Activated CD4-positive, alpha-beta T cell treated with anti-CD3 and anti-CD28 coated beads for 1 hour (primary cell): Measurements from ENCODE around the gene CEP350.

Experiments
- DNase-seq: peaks from one replicate; pipeline ENCODE4 v3.0.0-alpha.2; 2020

Gene CEP350

DNA sequence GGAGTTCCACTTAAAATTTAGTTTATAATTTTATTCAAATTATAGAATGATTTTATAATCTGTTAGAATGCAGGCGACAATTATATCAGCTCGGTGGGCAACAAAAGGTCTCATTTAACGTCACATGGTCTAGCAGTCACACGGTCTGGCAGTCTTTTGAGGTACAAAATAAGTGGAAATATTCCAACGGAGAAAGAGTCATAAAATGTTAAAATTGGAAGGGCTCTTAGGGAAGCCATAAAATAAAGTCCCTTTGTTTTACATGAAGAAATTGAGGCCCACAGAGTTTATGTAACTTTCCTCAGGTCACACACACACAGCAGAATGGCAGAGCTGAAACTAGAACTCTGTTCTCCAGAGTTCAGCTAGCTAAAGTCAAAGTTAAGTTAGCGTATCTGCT is 115.7 kb downstream of the CEP350 start:
- no peak for DNase-seq

DNA sequence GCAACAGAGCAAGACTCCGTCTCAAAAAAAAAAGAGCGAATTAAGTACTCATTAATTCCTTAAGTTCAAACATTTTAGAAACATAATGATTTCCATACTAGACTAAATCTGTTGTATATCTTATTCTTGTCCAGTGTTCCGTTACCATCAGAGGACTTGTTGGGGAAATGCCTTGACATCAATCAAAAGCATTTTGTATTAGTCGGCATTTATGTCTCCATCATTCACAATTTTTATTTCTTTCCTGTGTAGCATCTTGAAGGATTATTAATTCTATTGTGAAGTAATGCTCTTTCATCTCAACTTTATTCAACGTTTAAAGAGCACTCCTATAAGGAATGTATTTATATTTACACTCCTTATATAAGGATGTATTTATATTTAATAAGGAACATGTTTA is 117.1 kb downstream of the CEP350 start:
- no peak for DNase-seq

GRCh38 chr1:180080439-180080838 is 125.8 kb downstream of the CEP350 start:
- no peak for DNase-seq

- no peak for DNase-seq
Observed at GRCh38 chr1:180081474-180081873, 126.9 kb downstream of the CEP350 start.

GRCh38 chr1:180083164-180083563 is 128.6 kb downstream of the CEP350 start:
- no peak for DNase-seq

DNA sequence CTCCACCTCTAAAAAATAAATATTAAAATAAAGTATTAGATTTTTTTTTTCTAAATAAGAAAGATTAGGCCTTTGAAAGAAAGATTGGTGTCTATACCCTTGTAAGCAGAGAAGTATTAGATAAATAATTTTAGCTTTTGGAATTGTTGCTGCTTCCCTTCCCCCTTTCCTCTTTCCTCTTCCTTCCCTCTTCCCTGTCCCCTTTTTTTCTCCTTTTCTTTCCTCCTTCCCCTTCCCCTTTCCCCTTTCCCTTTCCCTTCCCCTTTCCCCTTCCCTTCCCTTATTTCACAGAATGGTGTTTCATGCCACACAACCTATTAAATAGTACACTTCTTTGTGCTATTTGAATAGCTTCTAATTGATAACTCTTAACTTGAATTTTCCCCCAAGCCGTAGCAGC is 130.3 kb downstream of the CEP350 start:
- DNase-seq, result no peak

GRCh38 chr1:180085331-180085730 is 130.7 kb downstream of the CEP350 start:
- DNase-seq, result no peak

- DNase-seq, result no peak
Observed at GRCh38 chr1:180092931-180093650, 138.5 kb downstream of the CEP350 start.

GRCh38 chr1:180094705-180095295 is 140.2 kb downstream of the CEP350 start:
- no peak for DNase-seq

- DNase-seq, result no peak
Observed at GRCh38 chr1:180096584-180097325, 142.1 kb downstream of the CEP350 start.

DNA sequence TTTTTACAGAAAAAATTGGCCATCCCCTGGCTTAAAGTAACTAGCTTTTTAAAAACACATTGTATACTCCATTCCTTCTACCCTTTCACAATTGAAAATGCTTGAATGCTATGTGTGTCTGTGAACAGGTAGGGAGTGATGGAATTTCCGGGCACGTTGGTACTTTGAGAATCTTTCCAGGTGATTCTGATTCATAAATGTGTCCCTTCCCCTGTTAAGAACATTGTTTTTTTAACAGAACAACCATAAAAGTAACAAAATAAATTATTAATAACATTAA is 142.7 kb downstream of the CEP350 start:
- DNase-seq, result no peak

DNA sequence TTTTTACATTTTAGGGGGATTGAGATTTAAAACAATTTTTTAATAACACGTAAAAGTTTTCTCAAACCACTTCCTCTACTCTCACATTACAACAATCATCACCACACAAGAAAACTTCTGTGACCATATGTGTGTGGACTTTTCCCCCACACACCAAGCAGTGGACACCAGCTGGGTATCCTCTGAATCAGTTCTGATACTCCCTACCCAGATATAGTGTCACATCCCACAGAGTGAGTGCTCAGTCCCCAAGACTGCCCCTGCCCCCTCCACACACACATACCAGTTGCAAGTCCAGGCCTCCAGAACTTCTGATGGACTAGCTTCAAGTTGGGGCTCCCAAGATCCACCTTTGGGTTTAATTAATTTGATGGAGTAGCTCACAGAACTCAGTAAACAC is 146.8 kb downstream of the CEP350 start:
- no peak for DNase-seq

DNA sequence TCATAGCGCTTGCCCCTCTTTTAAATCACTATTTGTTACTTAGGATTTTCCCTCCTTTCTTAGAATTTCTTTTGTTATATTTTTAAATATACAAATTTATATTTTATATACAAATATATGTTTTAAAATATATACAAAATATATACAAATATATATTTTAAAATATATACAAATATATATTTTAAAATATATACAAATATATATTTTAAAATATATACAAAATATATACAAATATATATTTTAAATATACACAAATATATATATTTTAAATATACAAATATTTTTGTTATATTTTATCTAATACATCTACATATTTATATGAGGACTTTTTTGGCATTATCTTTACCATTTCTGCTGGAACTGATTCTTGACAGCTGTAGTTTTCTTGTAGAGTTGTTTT is 149.2 kb downstream of the CEP350 start:
- DNase-seq, result no peak

DNA sequence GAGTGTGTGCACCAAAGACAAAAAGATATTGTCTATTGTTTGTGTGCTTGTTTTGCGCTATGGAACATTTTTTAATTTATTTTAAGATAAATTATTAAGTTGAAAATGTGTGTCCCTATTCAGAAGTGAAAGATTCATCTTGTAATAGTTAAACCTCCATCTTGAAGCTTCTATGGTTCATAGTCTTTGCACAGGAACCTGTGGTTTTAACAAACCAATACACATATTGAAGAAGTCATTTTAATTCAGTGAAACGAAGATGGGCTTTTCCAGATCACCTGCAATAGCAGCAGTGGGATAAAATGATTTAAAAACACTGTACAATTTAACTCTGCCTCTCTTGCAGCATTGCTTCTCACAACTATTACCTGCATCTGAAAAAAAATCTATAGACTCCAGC is 157.5 kb downstream of the CEP350 start:
- DNase-seq, result no peak

DNA sequence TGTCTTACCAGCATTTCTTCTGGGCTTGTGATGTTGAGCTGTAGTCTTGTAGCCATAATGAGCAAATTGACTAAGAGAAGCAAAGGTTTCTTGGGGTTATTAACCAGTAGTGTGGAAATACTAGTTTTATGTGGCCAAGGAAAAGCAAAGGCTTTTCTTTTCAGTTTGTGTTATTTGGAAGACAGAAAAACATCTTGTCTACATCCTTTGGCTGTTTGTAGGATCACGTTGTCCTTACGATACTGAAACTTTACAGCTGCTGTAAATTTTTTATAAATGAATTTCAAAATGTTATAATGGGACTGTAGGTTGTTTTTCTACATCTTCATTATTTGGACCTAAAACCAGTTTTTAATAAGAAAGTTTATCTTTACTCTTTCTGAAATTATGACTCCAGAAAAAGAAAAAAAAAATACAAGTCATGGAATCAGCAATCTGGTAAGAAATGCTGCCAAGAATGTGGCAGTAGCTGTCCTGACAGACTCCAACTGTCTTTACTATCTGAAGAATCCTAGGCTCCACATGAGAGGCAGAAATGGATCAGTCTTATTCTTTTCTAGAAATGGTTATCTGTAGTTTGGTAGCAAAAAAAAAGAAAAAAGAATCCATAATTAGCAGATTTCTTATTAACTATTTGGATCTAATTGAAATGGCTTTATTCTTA is 158.5 kb downstream of the CEP350 start:
- no peak for DNase-seq

- no peak for DNase-seq
Observed at GRCh38 chr1:180114396-180114945, 159.9 kb downstream of the CEP350 start.

GRCh38 chr1:180116964-180117763 is 162.6 kb downstream of the CEP350 start:
- no peak for DNase-seq

- no peak for DNase-seq
Observed at GRCh38 chr1:180117764-180118116, 163.1 kb downstream of the CEP350 start.

DNA sequence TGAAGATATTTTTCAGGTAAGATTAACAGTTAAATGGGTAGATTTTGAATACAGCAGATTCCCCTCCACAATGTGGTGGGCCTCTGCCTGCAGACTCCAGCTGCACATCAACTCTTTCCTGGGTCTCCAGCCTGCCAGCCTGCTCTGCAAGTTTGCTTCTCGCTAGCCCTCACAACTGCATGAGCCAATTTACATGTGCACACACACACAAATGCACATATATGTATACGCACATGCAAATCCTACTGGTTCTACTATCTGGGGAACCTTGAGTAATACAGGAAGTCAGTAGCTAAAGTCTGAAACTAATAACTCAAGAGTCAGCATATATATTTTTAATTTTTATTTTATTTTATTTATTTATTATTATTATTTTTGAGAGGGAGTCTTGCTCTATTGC is 165.2 kb downstream of the CEP350 start:
- no peak for DNase-seq

DNA sequence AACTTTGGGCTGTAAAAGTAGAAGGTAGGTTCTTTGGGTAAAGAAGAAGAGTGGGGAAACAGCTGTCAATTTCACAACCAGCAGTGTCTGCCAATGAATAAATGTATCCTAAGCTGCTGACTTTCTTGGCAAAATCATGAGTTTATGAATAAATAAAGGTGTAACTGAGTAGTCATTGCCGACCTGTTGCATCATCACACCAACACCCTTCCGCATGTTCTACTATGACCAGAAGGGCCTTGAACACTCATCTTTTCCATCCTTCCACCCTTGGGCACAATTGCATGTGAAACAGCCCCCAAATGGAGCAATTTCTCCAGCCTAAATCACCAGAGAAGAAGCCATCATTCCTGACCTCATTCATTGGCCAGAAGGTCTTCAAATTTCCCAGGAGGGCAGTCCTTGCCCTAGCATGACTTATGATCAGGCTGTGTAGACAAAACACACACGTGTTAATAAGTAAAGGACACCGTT is 168.9 kb downstream of the CEP350 start:
- DNase-seq, result no peak

DNA sequence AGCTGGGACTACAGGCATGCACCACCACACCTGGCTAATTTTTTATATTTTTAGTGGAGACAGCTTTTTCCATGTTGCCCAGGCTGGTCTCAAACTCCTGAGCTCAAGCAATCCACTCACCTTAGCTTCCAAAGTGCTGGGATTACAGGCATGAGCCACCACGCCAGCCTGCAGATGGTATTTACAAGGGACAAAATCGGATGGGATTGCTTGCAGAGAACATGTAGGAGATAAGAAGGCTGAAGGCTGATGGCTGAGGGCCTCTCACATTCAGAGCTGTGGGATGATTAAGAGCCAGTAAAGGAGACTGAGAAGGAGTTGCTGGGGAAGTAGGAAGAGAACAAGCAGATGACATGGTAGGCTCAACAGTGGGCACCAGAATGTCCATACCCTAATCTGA is 176.0 kb downstream of the CEP350 start:
- DNase-seq, result no peak

GRCh38 chr1:180131510-180131909 is 176.9 kb downstream of the CEP350 start:
- no peak for DNase-seq

- DNase-seq, result no peak
Observed at GRCh38 chr1:180133193-180133592, 178.6 kb downstream of the CEP350 start.
